Progenitor cell of endocrine pancreas (in vitro differentiated cells): ENCODE results near the gene CD247. TPM values are rescaled to one million over a fixed set of nuclear protein-coding genes. Genes with fewer than 3 reads are reported as not detected.

Experiments
- DNase-seq: peaks from one replicate; pipeline ENCODE4 v3.0.0; 2021; ENCODE audit warnings: low spot score; ENCODE audit not compliant: unreplicated experiment
- H3K27ac Mint-ChIP-seq: 2 replicates; pipeline ENCODE4 v1.8.0; 2021; ENCODE audit warnings: mild to moderate bottlenecking, moderate library complexity, mixed read lengths
- H3K27me3 Mint-ChIP-seq: 2 replicates; pipeline ENCODE4 v1.8.0; 2021; ENCODE audit warnings: mixed read lengths
- H3K36me3 Mint-ChIP-seq: 2 replicates; pipeline ENCODE4 v1.8.0; 2022; ENCODE audit warnings: mixed read lengths; ENCODE audit not compliant: insufficient read depth
- H3K4me1 Mint-ChIP-seq: 2 replicates; pipeline ENCODE4 v1.8.0; 2021; ENCODE audit warnings: low read depth, mixed read lengths
- H3K4me3 Mint-ChIP-seq: 2 replicates; pipeline ENCODE4 v1.8.0; 2021; ENCODE audit warnings: low read depth, mild to moderate bottlenecking, moderate library complexity, mixed read lengths
- H3K9me3 Mint-ChIP-seq: 2 replicates; pipeline ENCODE4 v1.8.0; 2021; ENCODE audit warnings: low read depth, mixed read lengths
- total RNA-seq: library from RNA; stranded (reverse); gene quantifications from 2 replicates; pipeline ENCODE4 v1.2.1, GENCODE V29; 2021
- TF ChIP-seq, protein P1 (sequence below): fragments of 200-600 bp; sonication (generic); IDR thresholded peaks from one replicate; pipeline ENCODE4 v1.5.0; 2021; ENCODE audit warnings: antibody characterized with exemption, mild to moderate bottlenecking; ENCODE audit not compliant: unreplicated experiment

The CD247 gene
- total RNA-seq, 1 donor from 2014 or later = not detected

DNA sequence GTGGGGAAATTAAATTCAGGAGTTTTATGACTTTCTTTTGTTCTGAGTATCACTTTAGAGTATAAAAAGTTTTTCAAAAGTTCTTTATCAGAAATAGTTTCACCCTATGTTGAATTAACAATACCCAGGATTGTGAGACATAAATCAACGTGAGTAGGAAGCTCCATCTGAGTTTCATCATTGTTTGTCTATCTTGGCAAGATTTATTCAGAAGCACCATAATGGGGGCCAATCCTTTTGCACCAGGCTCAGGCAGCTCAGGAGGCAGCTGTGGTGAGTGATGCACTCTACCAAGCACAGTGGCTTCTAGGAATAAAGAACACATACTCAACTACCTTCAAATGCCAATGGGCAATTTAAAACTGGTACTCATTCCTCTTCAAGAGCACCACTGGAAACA lies 23.3 kb upstream of the CD247 start:
- Mint-ChIP-seq H3K27ac (no peak overlapping the region), H3K36me3 (no peaks in the 10 kb centered on the region), H3K4me1 (peaks cover 4% of the 10 kb centered on the region), H3K4me3 (no peak overlapping the region), H3K27me3 (no peaks in the 10 kb centered on the region), H3K9me3 (no peaks in the 10 kb centered on the region)
- DNase-seq = no peak
- TF ChIP-seq, protein P1, sequence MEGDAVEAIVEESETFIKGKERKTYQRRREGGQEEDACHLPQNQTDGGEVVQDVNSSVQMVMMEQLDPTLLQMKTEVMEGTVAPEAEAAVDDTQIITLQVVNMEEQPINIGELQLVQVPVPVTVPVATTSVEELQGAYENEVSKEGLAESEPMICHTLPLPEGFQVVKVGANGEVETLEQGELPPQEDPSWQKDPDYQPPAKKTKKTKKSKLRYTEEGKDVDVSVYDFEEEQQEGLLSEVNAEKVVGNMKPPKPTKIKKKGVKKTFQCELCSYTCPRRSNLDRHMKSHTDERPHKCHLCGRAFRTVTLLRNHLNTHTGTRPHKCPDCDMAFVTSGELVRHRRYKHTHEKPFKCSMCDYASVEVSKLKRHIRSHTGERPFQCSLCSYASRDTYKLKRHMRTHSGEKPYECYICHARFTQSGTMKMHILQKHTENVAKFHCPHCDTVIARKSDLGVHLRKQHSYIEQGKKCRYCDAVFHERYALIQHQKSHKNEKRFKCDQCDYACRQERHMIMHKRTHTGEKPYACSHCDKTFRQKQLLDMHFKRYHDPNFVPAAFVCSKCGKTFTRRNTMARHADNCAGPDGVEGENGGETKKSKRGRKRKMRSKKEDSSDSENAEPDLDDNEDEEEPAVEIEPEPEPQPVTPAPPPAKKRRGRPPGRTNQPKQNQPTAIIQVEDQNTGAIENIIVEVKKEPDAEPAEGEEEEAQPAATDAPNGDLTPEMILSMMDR = no peak

DNA sequence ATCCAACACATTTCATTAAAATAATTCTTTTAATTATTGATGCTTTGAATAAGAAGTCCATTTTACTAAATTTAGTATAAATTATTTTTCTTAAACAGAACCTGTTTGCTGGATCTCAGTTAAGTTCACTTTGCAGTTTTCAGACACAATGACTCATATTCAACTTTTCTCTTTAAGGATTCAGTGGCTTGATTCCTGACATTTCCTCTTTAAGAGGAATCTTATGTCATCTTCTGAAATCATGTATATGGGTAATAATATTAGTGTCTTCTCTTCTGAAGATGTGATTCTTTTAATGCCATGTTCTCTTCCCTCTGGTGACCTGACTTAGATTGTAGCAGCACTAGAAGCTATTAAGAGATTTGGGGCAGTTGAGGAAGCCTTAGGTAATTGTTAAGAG lies 22.7 kb upstream of the CD247 start:
- no peaks in the 10 kb centered on the region for H3K27me3 Mint-ChIP-seq
- no peak overlapping the region for H3K27ac Mint-ChIP-seq
- TF ChIP-seq, protein P1 = no peak
- no peak overlapping the region for H3K4me3 Mint-ChIP-seq
- no peak for DNase-seq
- no peaks in the 10 kb centered on the region for H3K36me3 Mint-ChIP-seq
- peaks cover 4% of the 10 kb centered on the region for H3K4me1 Mint-ChIP-seq
- no peaks in the 10 kb centered on the region for H3K9me3 Mint-ChIP-seq

DNA sequence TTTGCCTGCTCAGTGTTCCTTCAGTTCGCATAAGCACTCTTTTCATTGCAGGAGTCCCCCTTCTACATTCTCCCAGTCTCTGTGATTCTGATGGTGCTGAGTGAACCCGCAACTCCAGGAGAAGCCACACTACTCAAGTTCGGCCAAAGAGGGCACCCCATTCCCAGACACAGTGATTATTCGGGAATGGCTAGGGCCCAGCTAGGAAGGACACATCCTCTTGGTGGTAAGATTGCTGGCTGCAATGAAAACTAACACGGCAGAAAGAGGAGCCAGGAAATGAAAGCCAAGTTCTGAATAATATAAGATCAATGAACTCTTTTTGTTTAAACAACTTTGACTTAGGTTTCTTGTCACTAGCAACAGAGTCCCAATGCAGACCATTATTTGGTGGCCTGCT lies 20.3 kb upstream of the CD247 start:
- peaks cover 2% of the 10 kb centered on the region for H3K4me1 Mint-ChIP-seq
- TF ChIP-seq, protein P1 = no peak
- H3K27me3 Mint-ChIP-seq = no peaks in the 10 kb centered on the region
- no peak overlapping the region for H3K27ac Mint-ChIP-seq
- H3K4me3 Mint-ChIP-seq = no peak overlapping the region
- no peaks in the 10 kb centered on the region for H3K9me3 Mint-ChIP-seq
- H3K36me3 Mint-ChIP-seq = no peaks in the 10 kb centered on the region
- DNase-seq = no peak

DNA sequence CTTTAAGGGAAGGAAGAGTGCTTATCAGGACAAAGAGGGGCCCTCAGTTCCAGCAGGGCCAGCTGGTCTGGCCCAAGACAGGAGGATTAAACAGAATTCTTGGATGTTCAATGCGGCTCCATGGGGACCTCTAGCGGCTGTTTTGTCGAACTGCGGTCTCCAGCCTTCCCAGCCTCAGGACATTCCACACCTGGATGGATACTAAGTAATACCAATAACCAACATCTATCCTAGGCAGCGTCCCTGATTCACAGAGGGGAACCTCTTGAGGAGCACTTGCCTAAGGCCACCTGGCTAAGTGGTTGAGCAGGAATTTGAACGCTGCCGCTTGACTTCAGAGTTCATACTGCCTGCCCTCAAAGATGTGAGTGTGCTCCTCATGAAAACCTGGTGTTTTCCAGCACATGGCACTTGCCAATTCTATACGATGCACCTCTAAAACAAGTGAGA lies 15.5 kb upstream of the CD247 start:
- Mint-ChIP-seq H3K9me3 (no peaks in the 10 kb centered on the region), H3K27ac (no peak overlapping the region), H3K36me3 (no peaks in the 10 kb centered on the region), H3K27me3 (no peaks in the 10 kb centered on the region), H3K4me3 (no peak overlapping the region), H3K4me1 (peaks cover 3% of the 10 kb centered on the region)
- DNase-seq = peak; percentile 70
- TF ChIP-seq, protein P1 = peak; percentile 97

- peaks cover 4% of the 10 kb centered on the region for H3K4me1 Mint-ChIP-seq
- no peaks in the 10 kb centered on the region for H3K36me3 Mint-ChIP-seq
- no peak for DNase-seq
- TF ChIP-seq, protein P1 = no peak
- no peak overlapping the region for H3K27ac Mint-ChIP-seq
- H3K4me3 Mint-ChIP-seq = no peak overlapping the region
- no peaks in the 10 kb centered on the region for H3K27me3 Mint-ChIP-seq
- no peaks in the 10 kb centered on the region for H3K9me3 Mint-ChIP-seq
Observed at GRCh38 chr1:167532964-167533824, 14.9 kb upstream of the CD247 start.
